ENCODE data around the gene SNX32. TPM values are rescaled to one million over a fixed set of nuclear protein-coding genes. Genes with fewer than 3 reads are reported as not detected.

SNX32 gene
- total and polyA plus RNA-seq, 2 of the 13 experiments (the other 11 are each of a cell fraction or from before 2014, with no cell fraction given): 0.09 to 0.34 TPM

DNA sequence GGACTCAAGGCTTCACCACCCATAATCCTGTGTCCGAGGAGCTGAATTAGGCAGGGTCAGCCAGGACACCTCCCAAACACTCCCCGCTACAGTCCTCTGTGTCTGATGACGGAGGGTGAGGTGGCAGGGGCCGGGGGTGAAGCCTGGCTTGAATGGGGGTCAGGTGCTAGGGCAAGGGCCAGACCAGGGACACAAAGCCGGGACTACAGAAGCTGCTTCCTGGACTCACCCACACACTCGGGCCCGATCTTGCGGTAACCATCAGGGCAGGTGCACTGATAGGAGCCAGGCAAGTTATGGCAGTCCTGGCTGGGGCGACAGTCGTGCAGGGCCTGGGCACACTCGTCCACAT lies 36.5 kb downstream of the SNX32 start (continued):
- TF ChIP-seq, protein P1, sequence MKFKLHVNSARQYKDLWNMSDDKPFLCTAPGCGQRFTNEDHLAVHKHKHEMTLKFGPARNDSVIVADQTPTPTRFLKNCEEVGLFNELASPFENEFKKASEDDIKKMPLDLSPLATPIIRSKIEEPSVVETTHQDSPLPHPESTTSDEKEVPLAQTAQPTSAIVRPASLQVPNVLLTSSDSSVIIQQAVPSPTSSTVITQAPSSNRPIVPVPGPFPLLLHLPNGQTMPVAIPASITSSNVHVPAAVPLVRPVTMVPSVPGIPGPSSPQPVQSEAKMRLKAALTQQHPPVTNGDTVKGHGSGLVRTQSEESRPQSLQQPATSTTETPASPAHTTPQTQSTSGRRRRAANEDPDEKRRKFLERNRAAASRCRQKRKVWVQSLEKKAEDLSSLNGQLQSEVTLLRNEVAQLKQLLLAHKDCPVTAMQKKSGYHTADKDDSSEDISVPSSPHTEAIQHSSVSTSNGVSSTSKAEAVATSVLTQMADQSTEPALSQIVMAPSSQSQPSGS (CRISPR knock-in tag; IDR thresholded peaks at IDR 0.05): no peak

DNA sequence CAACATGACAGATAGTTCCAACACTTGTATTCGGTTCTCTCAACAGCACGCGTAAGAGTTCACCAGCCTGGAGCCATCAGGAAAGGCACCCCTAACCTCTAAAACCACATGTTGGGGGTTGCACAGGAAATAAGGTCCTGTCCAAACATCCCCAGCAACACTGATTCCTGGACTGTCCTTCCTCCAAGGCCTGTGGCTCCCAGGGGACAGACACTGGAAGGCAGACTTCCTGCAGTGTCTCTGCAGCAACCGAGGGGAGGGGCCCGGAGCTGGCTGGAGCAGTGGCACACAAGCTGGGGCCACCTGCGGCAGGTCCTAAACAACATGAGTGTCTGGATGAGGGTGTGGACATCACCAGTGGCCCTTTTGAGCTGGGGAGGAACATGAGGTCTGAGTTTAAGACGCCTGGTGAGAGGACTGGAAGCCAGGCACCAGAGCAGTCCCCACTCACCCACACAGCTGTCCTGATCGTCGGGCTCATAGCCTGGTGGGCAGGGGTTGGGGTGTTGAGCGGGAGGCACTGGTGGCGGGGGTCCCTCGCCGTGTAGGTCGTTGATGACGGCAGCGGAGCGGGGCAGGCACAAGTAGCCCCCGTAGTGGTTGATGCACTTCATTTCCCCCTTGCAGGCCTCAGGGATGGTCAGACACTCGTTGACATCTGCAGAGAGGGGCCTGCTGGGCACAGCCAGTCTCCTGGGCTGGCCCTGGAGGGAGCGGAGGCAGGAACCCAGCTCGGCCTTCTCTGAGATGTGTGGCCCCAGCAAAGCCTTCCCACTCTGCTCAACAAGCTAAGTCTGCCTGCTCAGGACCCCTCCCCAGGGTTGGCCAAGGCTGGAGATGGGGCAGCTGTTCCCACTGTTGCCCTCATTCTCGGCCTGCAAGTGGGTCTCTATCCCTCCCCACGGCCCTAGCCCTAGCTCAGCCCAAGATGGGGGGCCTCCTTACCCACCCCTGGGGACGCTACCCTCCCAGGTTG lies 37.2 kb downstream of the SNX32 start:
- Histone ChIP-seq H3K4me3 (replicated peaks in 1 of 3; ENCODE audit: insufficient read depth in 1 of 3, low read depth in 2 of 3, low read length in 3 of 3) (peak overlapping the region in 1 of 3 experiments; percentile 73; a peak in 2 of 6 replicates), H2AFZ (ENCODE audit: low read length) (no peak overlapping the region), H3K79me2 (ENCODE audit: insufficient read depth, low read length) (no peaks in the 10 kb centered on the region), H3K27me3 (ENCODE audit: control insufficient read depth in 1 of 2, insufficient read depth in 2 of 2, low read length in 2 of 2) (no peaks in the 10 kb centered on the region; a peak in 1 of 5 replicates), H3K4me2 (ENCODE audit: low read depth, low read length) (peak overlapping the region; percentile 71), H3K27ac (ENCODE audit: extremely low read length, insufficient read depth, low read length) (no peak overlapping the region), H3K4me1 (ENCODE audit: insufficient read depth, low read length) (peaks cover 22% of the 10 kb centered on the region), H3K36me3 (replicated peaks in 1 of 2; ENCODE audit: control insufficient read depth in 1 of 2, insufficient read depth in 2 of 2, low read length in 2 of 2) (peaks cover 0 to 10% of the 10 kb centered on the region in 2 experiments; a peak in 2 of 5 replicates), H4K20me1 (ENCODE audit: insufficient read depth, low read length) (no peaks in the 10 kb centered on the region), H3K9ac (ENCODE audit: insufficient read depth, low read depth, low read length) (peak overlapping the region; percentile 69; the same call in 1 of the 2 replicates), H3K9me3 (ENCODE audit: low read length) (no peaks in the 10 kb centered on the region)
- ATAC-seq (peak; percentile 29), DNase-seq (ENCODE audit: low spot score) (no peak), FAIRE-seq (no peak)
- intact Hi-C loops (cut with micrococcal nuclease; ENCODE audit: unreplicated experiment): no loop called here
- in situ Hi-C loops (cut with HindIII; ENCODE audit: extremely low pct_ligation_motif_present, low pct_unique_long_range_greater_than_20kb): no loop called here
- no TSS peak for BruUV-seq (replicated peaks)
- CTCF ChIA-PET (ENCODE audit: low intra/inter-chr PET ratio, low total read pairs): no interaction called here
- TF ChIP-seq, protein P2, sequence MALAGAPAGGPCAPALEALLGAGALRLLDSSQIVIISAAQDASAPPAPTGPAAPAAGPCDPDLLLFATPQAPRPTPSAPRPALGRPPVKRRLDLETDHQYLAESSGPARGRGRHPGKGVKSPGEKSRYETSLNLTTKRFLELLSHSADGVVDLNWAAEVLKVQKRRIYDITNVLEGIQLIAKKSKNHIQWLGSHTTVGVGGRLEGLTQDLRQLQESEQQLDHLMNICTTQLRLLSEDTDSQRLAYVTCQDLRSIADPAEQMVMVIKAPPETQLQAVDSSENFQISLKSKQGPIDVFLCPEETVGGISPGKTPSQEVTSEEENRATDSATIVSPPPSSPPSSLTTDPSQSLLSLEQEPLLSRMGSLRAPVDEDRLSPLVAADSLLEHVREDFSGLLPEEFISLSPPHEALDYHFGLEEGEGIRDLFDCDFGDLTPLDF (CRISPR knock-in tag; IDR thresholded peaks at IDR 0.05): no peak
- TF ChIP-seq, protein P3, sequence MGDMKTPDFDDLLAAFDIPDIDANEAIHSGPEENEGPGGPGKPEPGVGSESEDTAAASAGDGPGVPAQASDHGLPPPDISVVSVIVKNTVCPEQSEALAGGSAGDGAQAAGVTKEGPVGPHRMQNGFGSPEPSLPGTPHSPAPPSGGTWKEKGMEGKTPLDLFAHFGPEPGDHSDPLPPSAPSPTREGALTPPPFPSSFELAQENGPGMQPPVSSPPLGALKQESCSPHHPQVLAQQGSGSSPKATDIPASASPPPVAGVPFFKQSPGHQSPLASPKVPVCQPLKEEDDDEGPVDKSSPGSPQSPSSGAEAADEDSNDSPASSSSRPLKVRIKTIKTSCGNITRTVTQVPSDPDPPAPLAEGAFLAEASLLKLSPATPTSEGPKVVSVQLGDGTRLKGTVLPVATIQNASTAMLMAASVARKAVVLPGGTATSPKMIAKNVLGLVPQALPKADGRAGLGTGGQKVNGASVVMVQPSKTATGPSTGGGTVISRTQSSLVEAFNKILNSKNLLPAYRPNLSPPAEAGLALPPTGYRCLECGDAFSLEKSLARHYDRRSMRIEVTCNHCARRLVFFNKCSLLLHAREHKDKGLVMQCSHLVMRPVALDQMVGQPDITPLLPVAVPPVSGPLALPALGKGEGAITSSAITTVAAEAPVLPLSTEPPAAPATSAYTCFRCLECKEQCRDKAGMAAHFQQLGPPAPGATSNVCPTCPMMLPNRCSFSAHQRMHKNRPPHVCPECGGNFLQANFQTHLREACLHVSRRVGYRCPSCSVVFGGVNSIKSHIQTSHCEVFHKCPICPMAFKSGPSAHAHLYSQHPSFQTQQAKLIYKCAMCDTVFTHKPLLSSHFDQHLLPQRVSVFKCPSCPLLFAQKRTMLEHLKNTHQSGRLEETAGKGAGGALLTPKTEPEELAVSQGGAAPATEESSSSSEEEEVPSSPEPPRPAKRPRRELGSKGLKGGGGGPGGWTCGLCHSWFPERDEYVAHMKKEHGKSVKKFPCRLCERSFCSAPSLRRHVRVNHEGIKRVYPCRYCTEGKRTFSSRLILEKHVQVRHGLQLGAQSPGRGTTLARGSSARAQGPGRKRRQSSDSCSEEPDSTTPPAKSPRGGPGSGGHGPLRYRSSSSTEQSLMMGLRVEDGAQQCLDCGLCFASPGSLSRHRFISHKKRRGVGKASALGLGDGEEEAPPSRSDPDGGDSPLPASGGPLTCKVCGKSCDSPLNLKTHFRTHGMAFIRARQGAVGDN (CRISPR knock-in tag; IDR thresholded peaks at IDR 0.05): peak; percentile 20
- peak; percentile 19; the same call in 1 of the 2 replicates for TF ChIP-seq SAP130 (CRISPR knock-in tag; IDR thresholded peaks at IDR 0.05; ENCODE audit: low read depth)
- TF ChIP-seq HOXA3 (CRISPR knock-in tag; IDR thresholded peaks at IDR 0.05): no peak
- TF ChIP-seq, protein P4, sequence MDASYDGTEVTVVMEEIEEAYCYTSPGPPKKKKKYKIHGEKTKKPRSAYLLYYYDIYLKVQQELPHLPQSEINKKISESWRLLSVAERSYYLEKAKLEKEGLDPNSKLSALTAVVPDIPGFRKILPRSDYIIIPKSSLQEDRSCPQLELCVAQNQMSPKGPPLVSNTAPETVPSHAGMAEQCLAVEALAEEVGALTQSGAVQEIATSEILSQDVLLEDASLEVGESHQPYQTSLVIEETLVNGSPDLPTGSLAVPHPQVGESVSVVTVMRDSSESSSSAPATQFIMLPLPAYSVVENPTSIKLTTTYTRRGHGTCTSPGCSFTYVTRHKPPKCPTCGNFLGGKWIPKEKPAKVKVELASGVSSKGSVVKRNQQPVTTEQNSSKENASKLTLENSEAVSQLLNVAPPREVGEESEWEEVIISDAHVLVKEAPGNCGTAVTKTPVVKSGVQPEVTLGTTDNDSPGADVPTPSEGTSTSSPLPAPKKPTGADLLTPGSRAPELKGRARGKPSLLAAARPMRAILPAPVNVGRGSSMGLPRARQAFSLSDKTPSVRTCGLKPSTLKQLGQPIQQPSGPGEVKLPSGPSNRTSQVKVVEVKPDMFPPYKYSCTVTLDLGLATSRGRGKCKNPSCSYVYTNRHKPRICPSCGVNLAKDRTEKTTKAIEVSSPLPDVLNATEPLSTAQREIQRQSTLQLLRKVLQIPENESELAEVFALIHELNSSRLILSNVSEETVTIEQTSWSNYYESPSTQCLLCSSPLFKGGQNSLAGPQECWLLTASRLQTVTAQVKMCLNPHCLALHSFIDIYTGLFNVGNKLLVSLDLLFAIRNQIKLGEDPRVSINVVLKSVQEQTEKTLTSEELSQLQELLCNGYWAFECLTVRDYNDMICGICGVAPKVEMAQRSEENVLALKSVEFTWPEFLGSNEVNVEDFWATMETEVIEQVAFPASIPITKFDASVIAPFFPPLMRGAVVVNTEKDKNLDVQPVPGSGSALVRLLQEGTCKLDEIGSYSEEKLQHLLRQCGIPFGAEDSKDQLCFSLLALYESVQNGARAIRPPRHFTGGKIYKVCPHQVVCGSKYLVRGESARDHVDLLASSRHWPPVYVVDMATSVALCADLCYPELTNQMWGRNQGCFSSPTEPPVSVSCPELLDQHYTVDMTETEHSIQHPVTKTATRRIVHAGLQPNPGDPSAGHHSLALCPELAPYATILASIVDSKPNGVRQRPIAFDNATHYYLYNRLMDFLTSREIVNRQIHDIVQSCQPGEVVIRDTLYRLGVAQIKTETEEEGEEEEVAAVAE (CRISPR knock-in tag; IDR thresholded peaks at IDR 0.05; ENCODE audit: borderline replicate concordance): no peak
- POLR2A ChIA-PET: interaction anchor here (1.0 to 8.9 kb wide), 6 partner anchors 12 to 132 kb away, joined by 3 to 81 read pairs (median 4); partner anchors contain the start of genes CCDC85B, CFL1, FIBP and MUS81
- WGBS (ENCODE audit: low lambda C conversion rate): 39% methylated on average over 8 of the region's 24 CpGs
